GM23338 (cell line): ENCODE results near the gene LRRC3. TPM values are rescaled to one million over a fixed set of nuclear protein-coding genes. Genes with fewer than 3 reads are reported as not detected.
A peak's percentile ranks its signal among the peaks of the same experiment; 100 is the strongest.

ENCODE experiments used
- ATAC-seq: fragments of 200-7000 bp; cut with Tn5 transposase; 3 replicates; pipeline ENCODE4 v1.9.1; 2020
- DNase-seq: peaks from one replicate; pipeline ENCODE4 v3.0.0-alpha.2; 2015; ENCODE audit warnings: low spot score
- H2AFZ ChIP-seq: fragments of 200-600 bp; sonication (generic); 2 replicates; pipeline ENCODE4 v1.8.0; 2016; ENCODE audit warnings: antibody characterized with exemption, mild to moderate bottlenecking, moderate library complexity
- H3F3A ChIP-seq: fragments of 200-600 bp; sonication (generic); replicated peaks from 2 replicates; pipeline ENCODE4 v1.8.0; 2017; ENCODE audit warnings: antibody characterized with exemption, mixed run types, low read depth
- H3K27ac ChIP-seq: fragments of 200-600 bp; sonication (generic); 2 replicates; pipeline ENCODE4 v1.6.1; 2016; ENCODE audit warnings: low read depth
- H3K27me3 ChIP-seq: fragments of 200-600 bp; sonication (generic); 2 replicates; pipeline ENCODE4 v1.8.0; 2016; ENCODE audit warnings: mild to moderate bottlenecking, mixed run types, moderate library complexity; ENCODE audit not compliant: insufficient read depth
- H3K36me3 ChIP-seq: fragments of 200-600 bp; sonication (generic); 2 replicates; pipeline ENCODE4 v1.8.0; 2016; ENCODE audit warnings: mild to moderate bottlenecking; ENCODE audit not compliant: insufficient read depth
- H3K4me1 ChIP-seq: fragments of 200-600 bp; sonication (generic); 2 replicates; pipeline ENCODE4 v1.8.0; 2016; ENCODE audit warnings: mild to moderate bottlenecking, moderate library complexity; ENCODE audit not compliant: insufficient read depth
- H3K4me2 ChIP-seq: fragments of 200-600 bp; sonication (generic); 2 replicates; pipeline ENCODE4 v1.7.1; 2017; ENCODE audit warnings: mixed run types
- H3K4me3 ChIP-seq: fragments of 200-600 bp; sonication (generic); 2 replicates; pipeline ENCODE4 v1.6.1; 2016; ENCODE audit warnings: mixed run types
- H3K79me2 ChIP-seq: fragments of 200-600 bp; sonication (generic); replicated peaks from 2 replicates; pipeline ENCODE4 v1.8.0; 2017; ENCODE audit warnings: mild to moderate bottlenecking; ENCODE audit not compliant: insufficient read depth
- H3K9me2 ChIP-seq: fragments of 200-600 bp; sonication (generic); 2 replicates; pipeline ENCODE4 v1.8.0; 2017; ENCODE audit not compliant: insufficient read depth
- H4K20me1 ChIP-seq: fragments of 200-600 bp; sonication (generic); replicated peaks from 2 replicates; pipeline ENCODE4 v1.8.0; 2017; ENCODE audit warnings: mild to moderate bottlenecking; ENCODE audit not compliant: insufficient read depth
- H3K27ac Mint-ChIP-seq: 2 replicates; pipeline ENCODE4 v1.8.0; 2020; ENCODE audit warnings: inconsistent platforms, mild to moderate bottlenecking, moderate library complexity, mixed read lengths
- H3K27me3 Mint-ChIP-seq: 3 replicates; pipeline ENCODE4 v1.8.0; 2022; ENCODE audit warnings: low read depth, mild to moderate bottlenecking, moderate library complexity, mixed read lengths, inconsistent platforms; ENCODE audit not compliant: insufficient read depth, poor library complexity
- H3K36me3 Mint-ChIP-seq: 3 replicates; pipeline ENCODE4 v1.8.0; 2021; ENCODE audit warnings: low read depth, mild to moderate bottlenecking, inconsistent platforms, moderate library complexity, mixed read lengths
- H3K4me1 Mint-ChIP-seq: 3 replicates; pipeline ENCODE4 v1.8.0; 2020; ENCODE audit warnings: mild to moderate bottlenecking, inconsistent platforms, mixed read lengths
- H3K4me3 Mint-ChIP-seq: 3 replicates; pipeline ENCODE4 v1.8.0; 2021; ENCODE audit warnings: moderate library complexity, mild to moderate bottlenecking, inconsistent platforms, mixed read lengths
- H3K9me3 Mint-ChIP-seq: 3 replicates; pipeline ENCODE4 v1.8.0; 2020; ENCODE audit warnings: moderate library complexity, mild to moderate bottlenecking, inconsistent platforms, mixed read lengths
- CREB1 ChIP-seq: fragments of 250-450 bp; sonication (Bioruptor Pico); IDR thresholded peaks from 2 replicates; pipeline ENCODE4 v1.5.0; 2020; ENCODE audit warnings: low read depth, mild to moderate bottlenecking, moderate library complexity
- CTCF ChIP-seq, 2 experiments: fragments of 200-600 bp in 1 of 2; sonication (generic) in 1 of 2; conservative IDR thresholded peaks; 2 replicates each; pipeline versions ENCODE4 v1.5.1 to v1.6.1; 2016 to 2017; ENCODE audit warnings: antibody characterized with exemption in 2 of 2, low read depth in 2 of 2, mild to moderate bottlenecking in 2 of 2, moderate library complexity in 1 of 2
- ETS1 ChIP-seq: IDR thresholded peaks from 2 replicates; pipeline ENCODE4 v1.6.1; 2016; ENCODE audit warnings: antibody characterized with exemption
- EZH2 ChIP-seq: fragments of 200-600 bp; sonication (generic); IDR thresholded peaks from one replicate; pipeline ENCODE4 v1.8.0; 2017; ENCODE audit warnings: antibody characterized with exemption, mild to moderate bottlenecking, low read depth; ENCODE audit not compliant: unreplicated experiment
- EZH2phosphoT487 ChIP-seq: fragments of 200-600 bp; sonication (generic); IDR thresholded peaks from one replicate; pipeline ENCODE4 v1.8.1; 2018; ENCODE audit warnings: antibody characterized with exemption; ENCODE audit not compliant: unreplicated experiment
- JUNB ChIP-seq: IDR thresholded peaks from one replicate; pipeline ENCODE4 v1.6.1; 2016; ENCODE audit warnings: antibody characterized with exemption; ENCODE audit not compliant: unreplicated experiment
- NANOG ChIP-seq: IDR thresholded peaks from 2 replicates; pipeline ENCODE4 v1.6.1; 2016; ENCODE audit warnings: antibody characterized with exemption, borderline replicate concordance
- POLR2AphosphoS5 ChIP-seq: IDR thresholded peaks from 2 replicates; pipeline ENCODE4 v1.6.1; 2016; ENCODE audit warnings: antibody characterized with exemption, low read depth
- STAT1 ChIP-seq: IDR thresholded peaks from one replicate; pipeline ENCODE4 v1.6.1; 2016; ENCODE audit warnings: antibody characterized with exemption; ENCODE audit not compliant: unreplicated experiment
- ZNF114 ChIP-seq: fragments of 250-450 bp; sonication (Bioruptor Pico); IDR thresholded peaks from 2 replicates; pipeline ENCODE4 v1.5.0; 2020; ENCODE audit warnings: mild to moderate bottlenecking, moderate library complexity
- ZNF462 ChIP-seq: fragments of 250-450 bp; sonication (Bioruptor Pico); IDR thresholded peaks from 2 replicates; pipeline ENCODE4 v1.5.0; 2020; ENCODE audit warnings: mild to moderate bottlenecking, moderate library complexity
- polyA plus RNA-seq: library from polyadenylated mRNA; unstranded; fragments of >200 nt; fragmentation: Nextera tagmentation; extraction: Ambion mirVana; gene quantifications from 2 replicates; pipeline ENCODE4 v1.2.1, GENCODE V29; 2016
- total RNA-seq: library from RNA; depleted of rRNA; stranded (reverse); fragments of >200 nt; shearing (Covaris generic); gene quantifications from 2 replicates; pipeline ENCODE4 v1.2.3, GENCODE V29; 2014

Gene LRRC3
- total and polyA plus RNA-seq, 2 experiments from 2014 or later: 0.95 to 6.8 TPM

- TF ChIP-seq CTCF (conservative IDR thresholded peaks at IDR 0.05; ENCODE audit: low read depth in 2 of 2): no peak
Observed at GRCh38 chr21:44437696-44438431, 17.4 kb upstream of the LRRC3 start (continued).

- Histone ChIP-seq H3K27me3 (no peaks in the 10 kb centered on the region), H3F3A (no peaks in the 10 kb centered on the region), H3K4me3 (no peak overlapping the region), H3K27ac (no peak overlapping the region), H3K4me2 (no peak overlapping the region), H3K36me3 (no peaks in the 10 kb centered on the region), H4K20me1 (no peaks in the 10 kb centered on the region), H3K9me2 (no peaks in the 10 kb centered on the region), H3K79me2 (no peaks in the 10 kb centered on the region), H2AFZ (no peak overlapping the region), H3K4me1 (no peaks in the 10 kb centered on the region)
- peak; percentile 34 for ATAC-seq
- no peak for DNase-seq
- H3K4me3 Mint-ChIP-seq: no peak overlapping the region
- H3K36me3 Mint-ChIP-seq: no peaks in the 10 kb centered on the region
- H3K27me3 Mint-ChIP-seq: peaks cover 3% of the 10 kb centered on the region
- H3K9me3 Mint-ChIP-seq: no peaks in the 10 kb centered on the region
- no peak overlapping the region for H3K27ac Mint-ChIP-seq
- H3K4me1 Mint-ChIP-seq: no peaks in the 10 kb centered on the region
- TF ChIP-seq CTCF (conservative IDR thresholded peaks at IDR 0.05; ENCODE audit: low read depth in 2 of 2) (no peak), STAT1 (no peak), ZNF114 (no peak), JUNB (no peak), ETS1 (no peak), POLR2AphosphoS5 (no peak), EZH2 (no peak), ZNF462 (CRISPR knock-in tag) (no peak), CREB1 (no peak), NANOG (no peak), EZH2phosphoT487 (no peak)
Observed at GRCh38 chr21:44438531-44439210, 16.6 kb upstream of the LRRC3 start.
